ENCODE data around the gene GATAD2B.
"Not testable (repeated sequence)": the region's sequence is repeated elsewhere in the genome, so short reads cannot be mapped to it uniquely, and the experiment has no call there.

GATAD2B gene

DNA sequence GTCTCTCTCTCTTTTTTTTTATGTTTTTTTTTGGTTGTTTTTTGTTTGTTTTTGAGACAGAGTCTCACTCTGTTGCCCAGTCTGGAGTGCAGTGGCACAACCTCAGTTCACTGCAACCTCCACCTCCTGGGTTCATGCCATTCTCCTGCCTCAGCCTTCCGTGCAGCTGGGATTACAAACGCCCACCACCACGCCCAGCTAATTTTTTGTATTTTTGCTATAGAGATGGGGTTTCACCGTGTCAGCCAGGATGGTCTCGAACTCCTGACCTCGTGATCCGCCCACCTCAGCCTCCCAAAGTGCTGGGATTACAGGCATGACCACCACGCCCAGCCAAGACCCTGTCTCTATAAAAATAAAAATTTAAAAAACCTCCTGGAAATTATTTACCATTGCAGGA, 88.8 kb downstream of the GATAD2B start:
- not testable (repeated sequence) for DNase-seq (ENCODE audit: low spot score)

DNA sequence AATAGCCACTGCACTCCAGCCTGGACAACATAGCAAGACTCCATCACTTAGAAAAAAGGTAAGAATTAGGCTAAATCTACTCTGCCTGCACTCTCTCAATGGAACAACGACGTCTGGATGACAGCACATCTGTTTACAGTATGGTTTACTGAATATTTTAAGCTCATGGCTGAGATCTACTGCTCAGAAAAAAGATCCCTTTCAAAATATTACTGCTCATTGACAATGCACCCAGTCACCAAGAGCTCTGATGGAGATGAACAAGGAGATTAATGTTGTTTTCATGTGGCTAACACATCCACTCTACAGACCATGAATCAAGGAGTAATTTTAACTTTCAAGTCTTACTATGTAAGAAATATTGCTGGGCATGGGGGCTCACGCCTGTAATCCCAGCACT, 89.6 kb downstream of the GATAD2B start:
- DNase-seq (ENCODE audit: low spot score), result no peak

DNA sequence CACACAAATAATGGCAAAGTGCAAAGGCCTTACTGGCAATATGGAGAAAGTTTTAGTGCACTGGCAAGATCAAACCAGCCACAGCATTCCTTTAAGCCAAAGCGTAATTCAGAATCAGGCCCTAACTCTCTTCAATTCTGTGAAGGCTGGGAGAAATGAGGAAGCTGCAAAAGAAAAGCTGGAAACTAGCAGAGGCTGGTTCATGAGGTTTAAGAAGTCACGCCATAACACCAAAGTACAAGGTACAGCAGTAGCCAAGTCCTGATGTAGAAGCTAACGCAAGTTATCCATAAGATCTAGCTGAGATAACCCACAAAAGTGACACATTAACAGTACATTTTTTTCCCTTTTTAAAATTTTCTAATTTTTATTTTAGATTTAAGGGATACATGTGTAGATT, 90.5 kb downstream of the GATAD2B start:
- no peak for DNase-seq (ENCODE audit: low spot score)

DNA sequence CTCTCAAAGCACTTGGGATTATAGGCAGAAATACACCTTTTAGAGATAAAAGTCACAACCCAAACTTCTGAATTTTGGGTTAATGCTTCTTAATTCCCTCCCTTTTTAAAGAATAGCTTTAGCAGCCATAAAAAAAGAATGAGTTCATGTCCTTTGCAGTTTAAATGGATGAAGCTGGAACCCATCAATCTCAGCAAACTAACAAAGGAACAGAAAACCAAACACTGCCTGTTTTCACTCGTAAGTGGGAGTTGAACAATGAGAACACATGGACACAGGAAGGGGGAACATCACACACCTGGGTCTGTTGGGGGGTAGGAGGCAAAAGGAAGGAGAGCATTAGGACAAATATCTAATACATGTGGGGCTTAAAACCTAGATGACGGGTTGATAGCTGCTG, 91.7 kb downstream of the GATAD2B start:
- DNase-seq (ENCODE audit: low spot score), result no peak

DNA sequence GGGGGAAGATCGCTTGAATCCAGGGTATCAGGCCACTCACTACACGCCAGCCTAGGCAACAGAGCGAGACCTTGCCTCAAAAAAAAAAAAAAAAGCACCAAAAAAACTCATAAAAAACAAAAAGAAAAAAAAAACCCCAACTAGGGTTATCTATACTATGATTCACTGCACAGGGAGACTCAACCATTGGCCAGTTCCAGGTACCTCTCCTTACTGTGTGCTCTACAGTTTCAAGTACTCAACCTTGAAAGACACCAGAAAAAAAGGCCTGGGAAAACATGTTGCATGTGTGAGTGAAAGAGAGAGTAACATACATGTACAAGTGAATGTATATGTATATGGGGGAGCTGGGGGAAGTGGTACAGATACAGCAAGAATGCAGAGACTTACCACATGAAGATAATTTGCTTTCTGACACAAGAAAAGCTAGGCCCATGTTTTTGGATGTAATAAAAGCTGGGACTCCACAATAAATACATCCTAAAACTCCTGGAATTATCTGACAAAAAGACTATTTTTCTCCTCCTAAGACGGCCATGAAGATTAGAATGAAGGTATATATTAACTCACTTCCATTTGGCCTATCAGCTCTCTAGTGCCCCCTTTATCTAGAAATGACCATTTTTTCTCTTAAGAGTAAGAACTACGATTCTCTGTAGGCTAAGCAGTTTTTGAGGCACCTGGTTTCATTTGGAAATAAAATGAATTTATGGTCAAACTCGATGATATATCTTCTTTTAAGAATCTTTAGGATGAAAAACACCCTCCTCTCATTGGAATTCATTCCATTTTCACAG, 95.4 kb downstream of the GATAD2B start:
- DNase-seq (ENCODE audit: low spot score), result no peak

DNA sequence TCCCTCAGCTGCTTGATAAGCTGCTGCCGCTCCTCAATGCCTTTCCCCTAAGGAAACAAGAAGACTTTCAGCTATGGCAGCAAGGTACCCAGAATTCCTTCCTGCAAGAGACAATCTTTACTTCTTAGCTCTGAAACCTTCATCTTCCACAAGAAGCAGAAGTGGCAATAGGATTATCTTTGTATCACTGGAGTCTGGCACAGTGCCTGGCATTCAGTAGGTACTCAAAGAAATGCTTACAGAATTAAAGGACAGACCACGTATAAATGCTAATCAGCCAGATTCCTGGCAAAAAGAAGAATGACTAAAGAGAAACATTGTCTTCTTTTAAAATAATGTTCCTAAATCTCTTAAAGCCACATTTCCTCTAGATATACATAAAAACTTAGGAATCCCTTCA, 103.9 kb downstream of the GATAD2B start:
- no peak for DNase-seq (ENCODE audit: low spot score)

DNA sequence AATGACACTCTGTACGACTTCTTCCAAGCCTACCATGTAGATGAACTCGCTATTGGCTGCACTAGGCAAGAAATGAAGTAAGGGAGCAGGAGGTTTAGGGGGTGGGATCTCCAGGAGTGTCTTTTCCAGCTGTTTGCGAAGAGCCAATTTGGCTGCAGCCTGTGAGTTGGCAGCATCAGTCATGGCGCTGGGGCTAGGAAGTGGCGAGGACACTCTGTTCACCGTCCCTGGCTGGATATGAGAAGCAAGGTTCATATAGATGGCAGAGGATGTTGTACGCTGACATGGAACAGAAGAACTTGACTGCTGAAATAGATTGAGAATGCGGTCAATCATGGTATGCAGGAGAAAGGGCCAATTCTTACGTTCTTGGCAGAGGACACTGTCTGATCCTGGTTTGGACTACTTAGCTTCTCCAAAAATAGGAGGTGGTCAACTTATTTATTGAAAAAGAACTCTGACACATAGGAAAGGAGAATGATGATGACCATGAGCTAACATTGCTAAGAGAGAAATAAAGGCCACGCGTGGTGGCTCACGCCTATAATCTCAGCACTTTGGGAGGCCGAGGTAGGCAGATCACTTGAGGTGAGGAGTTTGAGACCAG, 106.4 kb downstream of the GATAD2B start:
- no peak for DNase-seq (ENCODE audit: low spot score)

DNA sequence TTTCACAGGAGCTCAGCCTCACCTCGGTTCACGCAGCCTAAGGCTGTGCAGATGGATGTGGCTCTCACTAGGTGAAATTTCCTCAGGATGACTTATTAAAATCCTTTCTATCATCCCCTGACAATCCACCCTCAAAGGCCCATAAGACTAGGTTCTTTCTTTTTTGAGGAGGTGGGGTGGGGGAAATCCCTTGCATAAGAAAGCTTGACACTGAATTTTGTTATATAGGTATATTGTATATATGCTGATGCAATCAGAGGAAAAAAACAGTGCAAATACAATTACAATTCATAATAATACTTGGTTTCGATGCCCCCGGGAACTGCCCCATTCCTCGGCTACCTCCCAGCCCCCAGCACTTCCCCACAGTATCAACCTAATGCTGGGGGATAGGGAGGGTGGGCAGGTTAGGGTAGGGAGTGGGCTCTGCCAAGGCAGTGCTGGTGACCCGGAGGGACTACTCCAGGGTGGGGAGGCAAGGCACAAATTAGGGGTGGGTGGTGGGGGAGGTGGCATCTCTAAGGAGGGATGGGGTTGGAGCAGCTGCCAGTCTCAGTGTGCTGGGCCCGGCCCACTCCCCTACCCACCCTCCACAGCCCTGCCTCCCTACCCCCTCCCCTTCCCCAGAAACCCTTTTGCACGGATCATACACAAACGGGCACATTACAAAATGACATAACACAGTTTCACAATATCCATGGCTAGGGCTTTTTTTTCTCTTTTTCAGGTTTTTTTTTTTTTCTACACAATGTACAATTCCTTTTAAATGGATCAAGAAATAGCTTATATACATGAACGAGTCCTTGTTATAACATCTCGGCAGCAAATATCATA, 116.7 kb downstream of the GATAD2B start:
- no peak for DNase-seq (ENCODE audit: low spot score)

DNA sequence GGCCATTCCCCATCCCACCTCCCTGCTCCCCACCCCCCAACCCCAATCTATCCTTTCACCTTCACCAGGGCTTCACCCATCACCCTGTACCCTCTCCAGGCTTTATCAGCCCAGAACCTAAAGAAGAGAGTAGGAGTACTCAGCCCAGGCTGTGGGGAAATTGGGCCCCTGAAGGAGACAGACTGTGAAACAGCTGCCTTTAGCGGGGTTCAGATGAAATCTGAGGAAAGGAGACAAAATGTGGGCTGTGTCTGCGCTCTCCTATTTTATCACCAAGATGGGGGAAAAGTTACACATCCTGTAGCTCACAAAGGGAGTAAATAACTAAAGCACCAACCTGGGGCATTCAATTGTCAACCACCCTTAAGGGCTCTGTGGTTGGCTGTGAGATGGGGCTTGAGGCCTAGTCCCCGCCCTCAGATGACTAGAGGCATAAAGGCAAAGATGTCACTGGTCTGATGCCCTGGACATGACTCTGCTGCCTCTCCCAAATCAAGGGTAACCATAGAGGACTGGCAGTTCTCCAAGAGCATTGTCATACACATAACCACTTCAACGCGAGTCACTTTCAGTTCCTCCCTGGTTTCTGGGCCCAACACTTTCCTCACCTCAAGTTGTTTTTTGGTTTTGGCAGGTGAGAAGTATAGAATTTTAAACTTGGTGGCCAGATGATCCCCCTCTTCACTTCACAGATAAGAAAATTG, 117.6 kb downstream of the GATAD2B start:
- peak; percentile 89 for DNase-seq (ENCODE audit: low spot score)

DNA sequence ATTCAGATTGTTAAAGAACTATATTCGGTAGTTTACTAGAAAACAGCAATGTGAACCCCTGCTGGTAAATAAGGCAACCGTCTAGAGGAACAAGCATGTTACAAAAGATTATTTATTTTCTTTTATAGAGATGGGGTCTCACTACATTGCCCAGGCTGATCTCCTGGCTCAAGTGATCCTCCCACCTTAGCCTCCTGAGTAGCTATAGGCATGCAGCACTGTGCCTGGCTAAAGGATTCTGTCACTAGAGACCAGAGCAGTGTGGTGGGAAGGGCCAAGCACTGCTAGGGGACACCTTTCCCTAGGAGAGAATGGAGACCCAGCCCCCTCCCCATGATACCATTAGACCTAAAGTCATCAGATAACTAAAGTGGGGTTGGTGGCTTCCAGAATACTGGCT, 118.7 kb downstream of the GATAD2B start:
- DNase-seq (ENCODE audit: low spot score), result no peak

DNA sequence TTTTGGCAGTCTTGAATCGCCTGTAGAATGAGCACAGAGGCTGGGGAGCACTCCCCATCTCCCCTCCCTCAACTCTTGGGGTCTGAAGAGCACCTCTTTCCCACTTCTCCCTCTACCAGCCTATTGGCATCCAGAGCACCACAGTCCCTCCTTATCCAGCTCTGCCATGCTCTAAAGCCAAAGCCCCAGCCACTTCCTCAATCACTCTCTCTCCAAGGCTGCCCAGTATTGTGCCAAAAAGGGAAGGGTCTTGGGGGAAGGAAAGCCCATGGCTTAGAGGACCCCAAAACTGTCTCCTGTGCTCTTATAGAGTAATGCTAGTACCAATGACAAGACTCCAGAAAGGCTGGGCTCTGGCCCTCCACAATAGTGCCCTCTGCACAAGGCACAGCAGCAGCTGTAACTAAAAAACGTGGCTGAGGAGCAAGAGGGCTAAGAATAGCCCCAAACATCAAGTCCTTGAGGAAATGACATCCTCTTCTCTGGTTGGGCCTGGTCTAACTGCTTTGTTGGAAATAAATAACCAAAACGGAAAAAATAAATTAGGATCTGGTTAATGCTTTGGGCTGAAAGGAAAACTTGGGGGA, 119.2 kb downstream of the GATAD2B start:
- DNase-seq (ENCODE audit: low spot score), result no peak

DNA sequence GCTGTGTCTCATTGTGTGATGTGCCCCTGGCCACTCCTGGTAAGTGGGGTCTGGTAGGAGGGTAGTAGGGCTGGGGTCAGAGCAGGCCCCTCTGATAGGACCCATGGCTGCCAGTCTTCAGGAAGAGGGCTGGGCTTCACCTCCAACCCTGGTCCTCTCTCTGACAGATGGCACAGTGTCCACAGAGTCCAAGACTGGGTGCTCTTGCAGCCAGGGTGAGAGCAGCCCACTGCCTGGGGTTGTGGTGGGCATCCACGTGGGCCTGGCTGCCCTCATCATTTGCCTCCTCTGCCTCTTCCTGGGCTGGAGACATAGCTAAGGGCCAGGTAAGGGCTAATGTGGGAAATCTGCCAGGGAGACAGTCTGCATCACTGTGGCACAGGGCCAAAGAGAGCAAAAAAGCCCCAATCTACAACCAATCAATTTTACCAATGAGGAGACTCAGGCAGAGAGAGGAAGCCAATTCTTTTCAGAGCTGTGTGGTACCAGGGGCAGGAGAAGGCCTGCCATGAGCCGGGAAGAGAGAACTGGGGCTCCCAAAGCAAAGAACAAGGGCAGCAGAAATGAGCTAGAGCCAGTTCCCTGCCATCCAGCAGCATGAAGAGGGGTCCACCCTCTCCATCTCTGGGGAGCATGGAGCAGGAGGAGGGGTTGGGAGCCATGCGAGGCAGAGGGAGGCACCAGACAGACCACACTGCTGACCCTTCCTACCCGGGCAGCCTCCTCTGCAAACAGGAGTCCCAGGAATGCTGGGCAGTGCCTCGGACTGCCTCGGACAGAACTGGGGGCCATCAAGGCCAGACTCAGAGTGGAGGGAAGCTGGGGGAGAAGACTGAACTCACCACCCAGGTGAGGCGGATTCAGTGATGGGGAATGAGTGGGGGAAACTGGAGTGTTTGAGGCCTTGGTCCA, 120.7 kb downstream of the GATAD2B start:
- no peak for DNase-seq (ENCODE audit: low spot score)

DNA sequence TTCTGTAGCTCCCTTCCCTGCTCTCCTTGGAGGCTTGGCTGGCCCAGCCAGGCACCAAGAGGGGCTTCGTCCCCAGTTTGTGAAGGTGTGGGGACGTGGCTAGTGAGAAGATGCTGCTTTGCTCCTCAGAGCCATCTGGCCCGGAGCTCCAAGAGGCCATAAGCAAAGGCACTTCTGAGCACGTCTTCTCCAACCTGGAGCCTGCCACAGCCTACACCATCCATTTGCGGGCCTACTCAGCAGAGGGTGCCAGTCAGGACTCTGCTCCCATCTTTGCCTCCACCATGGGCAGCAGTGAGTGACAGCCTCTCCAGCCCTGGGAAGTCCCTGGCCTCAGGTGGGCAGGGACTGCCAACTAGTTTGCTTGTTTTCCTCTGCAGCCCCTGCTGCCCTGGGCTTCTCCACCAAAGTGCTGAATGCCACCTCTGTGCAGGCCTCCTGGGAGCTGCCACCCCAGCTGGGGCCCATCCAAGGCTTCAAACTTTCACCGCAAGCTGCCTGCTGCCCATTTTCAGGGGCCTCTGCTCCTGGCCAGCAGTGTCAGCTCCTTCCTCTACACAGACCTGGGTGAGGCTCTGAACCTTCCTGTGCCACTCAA, 121.6 kb downstream of the GATAD2B start:
- DNase-seq (ENCODE audit: low spot score), result no peak

DNA sequence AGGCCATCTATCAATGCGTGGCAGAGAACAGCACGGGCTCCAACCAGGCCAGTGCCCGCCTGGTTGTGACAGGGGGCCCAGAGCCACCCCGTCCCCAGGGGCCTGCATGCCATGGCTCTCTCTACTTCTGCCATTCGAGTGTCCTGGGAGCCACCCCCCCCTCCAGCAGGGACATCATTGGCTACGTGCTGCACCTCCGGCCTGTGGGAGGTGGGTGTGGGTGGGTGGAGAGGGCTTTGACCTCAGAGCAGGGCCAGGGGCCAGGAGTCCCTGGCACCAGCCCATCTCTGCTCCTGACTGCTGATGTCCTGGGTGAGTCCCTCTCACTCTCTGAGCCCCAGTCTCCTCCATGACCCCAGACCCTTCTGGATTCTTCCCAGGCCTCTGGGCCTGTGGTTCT, 122.3 kb downstream of the GATAD2B start:
- no peak for DNase-seq (ENCODE audit: low spot score)

DNA sequence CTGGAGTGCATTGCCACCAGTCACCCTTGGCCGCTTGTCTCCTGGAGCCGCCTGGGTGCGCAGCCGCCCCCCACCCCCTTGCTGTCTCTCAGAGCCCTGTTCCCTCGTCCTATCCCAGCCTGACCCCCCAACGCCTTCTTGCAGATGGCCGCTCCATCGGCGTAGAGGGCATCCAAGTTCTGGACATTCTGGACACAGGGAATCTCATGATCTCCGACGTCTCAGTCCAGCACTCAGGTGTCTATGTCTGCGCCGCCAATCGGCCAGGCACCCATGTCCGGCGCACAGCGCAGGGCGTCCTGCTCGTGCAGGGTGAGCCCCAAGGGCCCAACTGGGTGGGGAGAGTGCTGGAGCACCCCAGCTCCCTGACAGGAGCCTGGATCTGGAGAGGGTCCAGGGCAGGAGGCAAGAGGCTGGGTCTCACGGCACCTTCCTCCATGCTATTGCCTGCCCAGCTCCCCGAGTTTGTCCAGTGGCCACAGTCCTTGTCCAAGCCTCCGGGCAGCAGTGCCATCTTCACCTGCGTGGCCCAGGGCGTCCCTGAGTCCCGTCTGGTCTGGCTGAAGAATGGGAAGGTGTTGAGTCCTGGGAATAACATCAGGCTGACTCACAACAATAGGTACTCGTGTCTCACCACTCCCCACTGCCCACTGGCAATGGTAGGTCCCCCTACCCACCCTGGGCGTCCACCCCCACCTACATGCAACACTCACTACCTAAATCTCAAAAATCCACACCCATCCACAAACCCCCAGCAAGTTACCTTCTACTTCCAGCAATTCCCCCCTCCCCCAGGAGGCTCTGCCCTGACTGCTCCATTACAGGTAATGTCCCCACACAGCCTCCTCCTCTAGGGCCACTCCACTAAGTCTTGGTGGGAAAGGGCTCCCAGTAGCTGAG, 123.0 kb downstream of the GATAD2B start:
- no peak for DNase-seq (ENCODE audit: low spot score)

DNA sequence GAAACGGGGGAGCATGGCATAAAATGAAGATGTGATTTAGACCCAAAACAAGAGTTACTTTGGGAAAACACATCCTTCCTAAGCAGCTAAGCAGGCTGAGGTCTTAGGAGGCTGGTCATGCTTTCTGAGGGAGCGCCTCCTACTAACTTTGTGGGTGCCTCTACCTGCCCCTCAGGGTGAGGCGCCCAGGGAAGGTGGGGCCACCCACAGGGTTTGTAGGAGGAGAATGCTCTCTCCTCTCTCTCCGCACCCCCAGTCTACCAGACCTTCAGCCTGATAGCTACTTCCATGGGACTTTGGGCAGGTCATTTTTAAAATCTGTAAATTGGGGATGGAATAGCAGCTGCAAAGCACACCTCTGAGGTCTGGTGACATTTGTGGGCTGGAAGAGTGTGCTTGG, 123.8 kb downstream of the GATAD2B start:
- DNase-seq (ENCODE audit: low spot score), result no peak

DNA sequence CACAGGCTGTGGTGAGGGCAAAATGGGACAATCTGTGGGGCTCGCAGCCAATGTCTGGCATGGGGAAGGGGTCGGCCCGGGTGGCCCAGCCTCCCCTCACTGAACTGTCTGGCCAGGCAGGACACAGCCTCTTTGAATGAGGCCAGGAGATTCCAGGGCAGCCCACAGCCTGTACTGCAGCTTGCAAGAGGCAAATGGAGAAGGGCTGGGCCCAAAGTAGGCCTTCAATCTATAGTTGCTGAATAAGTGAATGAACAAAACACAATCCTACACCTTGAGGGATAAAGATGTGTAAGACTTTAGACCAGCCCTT, 124.3 kb downstream of the GATAD2B start:
- DNase-seq (ENCODE audit: low spot score), result no peak

DNA sequence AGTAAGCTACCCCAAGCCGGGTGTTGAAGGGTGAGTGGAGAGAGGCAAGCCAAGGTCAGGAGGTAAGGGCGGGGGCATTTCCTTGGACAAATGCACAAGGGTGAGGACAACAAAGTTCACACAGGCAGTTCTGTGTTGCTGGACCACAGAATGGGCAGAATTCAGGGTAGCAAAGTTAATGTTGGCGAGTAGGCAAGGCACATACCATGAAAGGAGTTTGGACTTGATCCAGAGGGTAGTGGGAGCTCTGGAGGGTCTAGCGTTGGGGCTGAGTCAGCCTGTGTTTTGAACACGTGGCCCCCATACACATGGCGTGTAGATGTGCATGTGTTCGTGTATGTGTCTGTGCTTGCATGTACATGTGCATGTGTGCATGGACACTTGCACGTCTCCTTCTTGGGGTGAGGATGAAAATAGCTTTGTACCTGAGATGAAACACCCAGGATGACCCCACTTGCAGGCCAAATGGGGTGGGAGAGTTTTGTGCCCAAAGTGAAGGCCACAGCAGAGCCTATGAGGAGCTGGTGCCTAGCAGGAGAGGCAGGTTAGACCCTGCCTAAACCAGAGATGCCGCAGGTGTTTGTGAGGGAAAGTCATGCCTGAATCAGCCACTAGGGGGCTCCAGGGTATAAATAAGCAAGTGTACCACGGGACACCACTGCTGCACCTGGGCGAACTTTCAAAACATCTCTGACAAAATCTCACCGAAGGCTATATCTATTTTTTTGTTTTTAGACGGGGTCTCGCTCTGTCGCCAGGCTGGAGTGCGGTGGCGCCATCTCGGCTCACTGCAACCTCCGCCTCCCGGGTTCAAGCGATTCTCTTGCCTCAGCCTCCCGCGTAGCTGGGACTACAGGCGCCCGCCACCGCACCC, 125.7 kb downstream of the GATAD2B start:
- peak; percentile 69 for DNase-seq (ENCODE audit: low spot score)

Data from hepatic stellate cell (primary cell).